GM18873 (cell line): ENCODE data around the gene OPHN1.

ENCODE experiments used
- ATAC-seq: cut with Tn5 transposase; IDR thresholded peaks from one replicate; pipeline ENCODE4 v1.9.1; 2021; ENCODE audit warnings: mild to moderate bottlenecking, moderate library complexity, moderate number of reproducible peaks; ENCODE audit not compliant: unreplicated experiment, low FRiP score

Gene OPHN1

GRCh38 chrX:68261060-68261672 lies 172.1 kb downstream of the OPHN1 start:
- no peak for ATAC-seq

- ATAC-seq, result no peak
These were observed 176.3 kb downstream of the OPHN1 start for GRCh38 chrX:68256990-68257389.

GRCh38 chrX:68254738-68255645 lies 178.3 kb downstream of the OPHN1 start:
- no peak for ATAC-seq

- ATAC-seq, result no peak
These were observed 180.6 kb downstream of the OPHN1 start for GRCh38 chrX:68252664-68253063.

GRCh38 chrX:68249903-68250302 lies 183.4 kb downstream of the OPHN1 start:
- no peak for ATAC-seq

GRCh38 chrX:68249401-68249831 lies 183.9 kb downstream of the OPHN1 start:
- ATAC-seq, result no peak

- no peak for ATAC-seq
These were observed 194.7 kb downstream of the OPHN1 start for GRCh38 chrX:68238568-68238967.

- ATAC-seq, result no peak
These were observed 199.0 kb downstream of the OPHN1 start for GRCh38 chrX:68234171-68234910.

- no peak for ATAC-seq
These were observed 201.1 kb downstream of the OPHN1 start for GRCh38 chrX:68232206-68232605.

GRCh38 chrX:68209008-68209407 lies 224.3 kb downstream of the OPHN1 start:
- ATAC-seq, result no peak

GRCh38 chrX:68204521-68205038 lies 228.7 kb downstream of the OPHN1 start:
- ATAC-seq, result no peak

GRCh38 chrX:68203646-68204045 lies 229.6 kb downstream of the OPHN1 start:
- no peak for ATAC-seq

GRCh38 chrX:68203211-68203610 lies 230.1 kb downstream of the OPHN1 start:
- no peak for ATAC-seq

GRCh38 chrX:68199062-68199848 lies 234.0 kb downstream of the OPHN1 start:
- no peak for ATAC-seq

GRCh38 chrX:68196939-68197791 lies 236.1 kb downstream of the OPHN1 start:
- peak; percentile 52 for ATAC-seq

- no peak for ATAC-seq
These were observed 237.7 kb downstream of the OPHN1 start for GRCh38 chrX:68195561-68195960.

GRCh38 chrX:68193786-68194185 lies 239.5 kb downstream of the OPHN1 start:
- no peak for ATAC-seq

- ATAC-seq, result no peak
These were observed 240.1 kb downstream of the OPHN1 start for GRCh38 chrX:68193234-68193633.

- no peak for ATAC-seq
These were observed 242.5 kb downstream of the OPHN1 start for GRCh38 chrX:68190799-68191198.
